MV-4-11 (cell line): ENCODE data around the gene CNP.
"Not testable (repeated sequence)": the region's sequence is repeated elsewhere in the genome, so short reads cannot be mapped to it uniquely, and the experiment has no call there.

Experiments
- DNase-seq: peaks from one replicate; lab custom pipeline; 2025; lab: John Stamatoyannopoulos, UW

CNP gene

DNA sequence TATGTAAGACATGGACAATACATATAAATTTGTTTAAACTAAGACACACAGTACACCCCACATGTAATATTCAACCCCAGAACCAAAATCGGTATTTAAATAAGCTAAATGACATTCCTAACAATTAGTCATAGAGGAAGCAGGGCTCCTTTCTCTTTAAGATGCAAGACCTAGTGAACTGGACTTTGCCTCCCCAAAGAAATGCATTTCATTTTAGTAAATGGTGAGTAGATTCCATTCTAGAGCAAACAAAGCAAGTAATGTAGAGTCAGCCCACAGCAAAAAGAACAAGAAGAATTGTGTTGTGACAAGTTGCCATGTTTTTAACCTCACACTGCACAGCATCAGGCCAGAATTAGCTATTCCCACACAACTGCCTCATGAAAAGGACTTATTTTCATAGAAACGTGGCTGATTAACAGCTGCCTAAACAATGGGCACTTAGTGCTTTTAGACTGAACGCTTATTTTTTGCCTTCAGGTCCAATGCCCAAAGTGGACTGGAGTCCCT lies 36.3 kb downstream of the CNP start:
- DNase-seq = no peak

DNA sequence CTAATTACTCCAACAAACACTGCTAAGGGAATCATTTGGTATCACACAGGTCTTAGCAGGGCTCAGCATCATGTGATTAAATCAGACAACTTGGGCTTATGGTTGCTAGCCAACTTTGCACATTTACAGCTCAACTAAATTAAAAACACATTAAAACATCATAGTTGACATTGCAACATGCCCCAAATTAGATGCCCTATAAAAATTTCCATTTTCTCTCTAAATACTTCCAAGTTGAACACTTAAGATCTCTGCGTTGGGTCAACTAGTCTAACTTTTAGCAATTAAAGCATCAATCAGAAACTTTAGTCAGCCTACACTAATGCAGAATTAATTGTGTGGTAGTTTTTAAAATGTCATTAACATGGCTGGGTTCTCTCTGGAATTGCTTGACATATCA lies 38.6 kb downstream of the CNP start:
- DNase-seq = no peak

DNA sequence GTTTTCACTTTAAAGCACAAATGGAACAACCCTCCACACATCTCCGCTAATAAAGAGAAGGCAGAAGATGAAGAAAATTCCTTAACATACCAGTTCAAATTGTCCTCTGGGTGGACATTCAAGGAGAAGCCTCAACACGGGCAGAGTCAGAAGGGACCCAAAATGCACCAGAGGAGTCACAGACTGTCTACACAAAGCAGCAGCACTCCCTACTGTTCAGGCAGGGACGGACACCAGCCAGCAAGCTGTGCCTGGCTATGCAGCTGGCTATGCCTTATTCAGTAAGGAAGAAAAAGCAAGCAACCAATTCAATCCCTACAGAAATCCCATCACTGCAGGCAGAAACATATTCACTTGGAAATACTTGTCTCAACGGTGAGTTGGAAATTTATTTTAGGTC lies 42.6 kb downstream of the CNP start:
- no peak for DNase-seq

DNA sequence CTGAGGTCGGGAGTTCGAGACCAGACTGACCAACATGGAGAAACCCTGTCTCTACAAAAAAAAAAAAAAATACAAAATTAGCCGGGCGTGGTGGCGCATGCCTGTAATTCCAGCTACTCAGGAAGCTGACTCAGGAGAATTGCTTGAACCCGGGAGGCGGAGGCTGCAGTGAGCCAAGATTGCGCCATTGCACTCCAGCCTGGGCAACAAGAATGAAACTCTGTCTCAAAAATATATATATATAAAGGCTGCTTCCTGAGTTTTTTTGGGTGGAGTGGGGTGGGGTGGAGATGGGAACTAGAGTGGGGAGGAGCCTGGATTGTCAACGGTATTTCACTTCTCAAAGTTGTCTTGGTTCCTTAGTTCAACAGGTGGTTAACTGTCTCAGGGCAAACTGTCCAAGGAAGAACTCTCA lies 43.7 kb downstream of the CNP start:
- peak; percentile 84 for DNase-seq

DNA sequence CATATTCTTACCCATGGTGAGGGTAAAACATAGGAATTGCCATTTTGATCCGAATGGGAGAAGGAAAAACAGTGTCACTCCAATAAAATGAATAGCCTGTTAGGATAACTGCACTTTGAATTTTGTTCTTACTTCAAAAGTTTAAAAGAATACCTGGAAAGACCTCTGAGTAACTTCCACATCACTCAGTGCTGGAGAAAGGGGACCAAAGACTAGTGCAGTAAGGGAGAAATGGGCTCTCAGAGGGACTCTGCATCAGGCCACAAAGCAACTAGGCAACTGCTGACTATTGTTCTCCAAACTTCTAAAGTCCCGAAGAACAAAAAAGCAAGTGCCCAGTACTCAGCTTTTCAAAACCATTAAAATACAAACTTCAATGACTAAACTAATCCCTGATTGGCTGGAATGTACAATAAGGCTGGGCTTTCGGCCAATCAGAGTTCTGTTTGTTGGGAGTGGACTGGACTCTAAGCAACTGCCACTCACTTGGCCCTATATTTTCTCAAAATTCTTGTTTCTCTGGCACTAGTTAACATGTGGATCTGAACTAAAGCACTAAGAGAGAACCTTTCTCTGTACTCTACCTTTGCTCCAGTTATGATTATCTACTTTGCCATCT lies 44.4 kb downstream of the CNP start:
- peak; percentile 19 for DNase-seq

DNA sequence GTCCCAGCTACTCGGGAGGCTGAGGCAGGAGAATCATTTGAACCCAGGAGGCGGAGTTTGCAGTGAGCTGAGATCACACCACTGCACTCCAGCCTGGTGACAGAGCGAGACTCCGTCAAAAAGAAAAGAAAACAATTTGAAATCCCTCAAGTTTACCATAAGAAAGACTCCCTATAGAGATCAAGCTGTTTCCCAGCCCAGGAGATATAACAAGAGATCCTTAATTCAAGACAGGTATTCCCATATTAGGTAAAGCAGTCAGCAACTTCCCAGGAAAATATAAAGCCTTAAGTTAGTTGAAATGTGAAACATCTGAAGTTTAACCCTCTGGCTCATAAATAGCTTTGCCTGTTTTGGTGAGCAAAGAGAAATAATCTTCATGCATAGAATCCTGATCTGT lies 45.8 kb downstream of the CNP start:
- not testable (repeated sequence) for DNase-seq

DNA sequence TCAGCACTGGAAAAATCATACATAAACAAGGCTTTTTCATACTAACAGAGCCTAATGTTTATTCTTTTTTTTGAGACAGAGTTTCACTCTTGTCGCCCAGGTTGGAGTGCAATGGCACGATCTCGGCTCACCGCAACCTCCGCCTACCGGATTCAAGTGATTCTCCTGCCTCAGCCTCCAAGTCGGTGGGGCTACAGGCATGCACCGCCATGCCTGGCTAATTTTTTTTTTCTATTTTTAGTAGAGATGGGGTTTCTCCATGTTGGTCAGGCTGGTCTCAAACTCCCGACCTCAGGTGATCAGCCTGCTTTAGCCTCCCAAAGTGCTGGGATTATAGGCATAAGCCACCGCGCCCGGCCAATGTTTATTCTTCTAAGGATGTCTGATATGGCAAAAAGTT lies 47.1 kb downstream of the CNP start:
- DNase-seq = not testable (repeated sequence)

DNA sequence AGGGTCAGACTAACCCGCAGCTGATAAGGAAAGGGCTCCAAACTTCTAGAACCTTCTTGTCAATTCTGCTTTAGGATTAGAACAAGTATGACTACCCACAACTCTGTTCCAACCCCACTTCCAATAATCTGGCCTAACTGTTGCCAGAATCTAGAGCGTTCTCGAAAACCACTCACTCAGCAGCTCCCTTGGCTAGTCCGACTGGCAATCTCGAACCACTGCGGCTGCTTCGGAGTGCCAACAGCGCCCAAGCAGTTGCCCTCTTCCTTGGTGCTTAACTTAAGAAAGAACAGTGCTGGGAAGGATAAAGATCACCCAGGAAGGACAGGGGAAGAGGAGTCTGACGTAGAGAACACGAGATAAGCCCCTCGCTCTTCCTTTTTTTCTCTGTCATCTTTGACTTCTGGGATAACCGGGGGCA lies 49.8 kb downstream of the CNP start:
- no peak for DNase-seq

DNA sequence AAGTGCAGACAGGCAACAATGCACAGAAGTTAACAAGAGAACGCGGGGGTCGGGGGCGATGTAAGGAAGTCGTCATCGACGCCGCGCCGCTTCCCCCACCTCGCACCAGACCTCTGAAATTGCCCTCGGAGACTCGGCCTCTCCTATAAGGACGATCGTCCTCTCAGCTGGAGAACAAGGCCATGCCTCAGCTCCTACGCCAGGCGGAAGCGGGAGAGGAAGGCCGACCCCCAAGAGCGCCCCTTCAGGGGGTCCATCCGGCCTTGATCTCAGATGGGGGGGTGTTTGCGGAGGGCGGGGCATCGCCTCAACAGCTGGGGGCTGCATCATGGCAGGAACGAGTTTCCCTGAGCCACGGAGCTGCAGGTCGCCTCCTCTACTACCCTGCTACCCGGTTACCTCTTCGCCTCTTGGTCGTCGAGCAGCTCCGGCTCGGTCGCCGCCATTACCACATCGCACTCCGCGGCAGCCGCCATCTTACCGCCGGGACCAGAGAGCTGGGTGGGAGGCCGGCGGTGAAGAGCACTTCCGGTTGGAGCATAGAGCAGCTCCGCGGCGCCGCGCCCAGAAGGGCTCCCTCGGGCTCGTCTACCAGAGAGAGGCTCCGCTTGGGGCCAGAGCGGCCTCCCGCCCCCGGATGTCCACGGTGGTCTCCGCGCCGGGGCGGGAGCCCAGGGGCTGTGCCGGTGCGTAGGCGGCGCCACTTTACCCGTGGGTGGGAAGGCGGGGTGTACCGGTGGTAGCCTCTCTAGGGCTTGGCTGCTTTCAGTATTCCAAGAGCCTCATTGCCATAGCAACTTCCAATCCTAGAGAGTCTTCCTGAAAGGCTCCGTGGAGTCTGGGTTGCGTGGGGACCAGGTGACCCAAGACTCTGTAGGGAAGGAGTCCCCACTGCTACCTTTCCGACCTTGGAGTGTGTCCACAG lies 50.6 kb downstream of the CNP start, which contains the start of gene DNAJC7:
Gene DNAJC7 (minus strand): TSS at position 499 of the 925 bp plus-strand sequence. CDS start 23 bp downstream, at position 476.
- DNase-seq = peak; percentile 88

DNA sequence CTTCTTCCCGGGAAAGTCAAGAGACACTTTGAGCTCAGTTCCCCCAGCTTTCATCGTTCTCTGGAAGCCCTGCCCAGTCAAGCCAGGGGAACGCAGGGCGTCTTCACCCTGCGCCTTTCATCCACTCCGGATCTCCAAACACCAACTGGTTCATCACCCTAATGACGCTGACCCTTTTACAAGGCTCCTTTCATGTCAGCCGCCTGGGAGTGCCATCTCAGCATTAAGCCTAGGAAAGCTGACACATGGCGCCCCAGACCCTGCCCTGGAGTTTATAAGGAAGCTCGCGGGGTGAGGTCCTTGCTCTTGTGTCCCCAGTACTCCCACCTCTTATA lies 51.2 kb downstream of the CNP start:
- DNase-seq = peak; percentile 42

DNA sequence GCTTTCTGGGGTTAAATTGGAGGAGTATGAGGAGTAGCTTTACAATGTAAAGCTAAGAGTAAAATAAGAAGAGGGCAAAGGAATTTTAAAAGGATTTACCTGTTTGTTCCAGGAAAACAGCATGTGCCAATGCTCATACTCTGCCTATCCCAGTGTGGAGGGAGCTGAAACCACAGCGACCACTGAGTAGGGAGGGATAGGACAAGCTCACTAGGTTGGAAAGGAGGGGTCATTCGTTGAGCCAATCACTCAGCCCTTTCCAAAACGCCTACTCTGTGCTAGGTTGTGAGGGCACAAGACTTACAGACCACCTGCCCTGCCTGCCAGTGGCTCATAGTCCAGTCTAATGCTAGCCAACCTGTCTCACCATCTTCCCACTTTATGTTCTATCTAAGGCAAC lies 51.7 kb downstream of the CNP start:
- DNase-seq = no peak

DNA sequence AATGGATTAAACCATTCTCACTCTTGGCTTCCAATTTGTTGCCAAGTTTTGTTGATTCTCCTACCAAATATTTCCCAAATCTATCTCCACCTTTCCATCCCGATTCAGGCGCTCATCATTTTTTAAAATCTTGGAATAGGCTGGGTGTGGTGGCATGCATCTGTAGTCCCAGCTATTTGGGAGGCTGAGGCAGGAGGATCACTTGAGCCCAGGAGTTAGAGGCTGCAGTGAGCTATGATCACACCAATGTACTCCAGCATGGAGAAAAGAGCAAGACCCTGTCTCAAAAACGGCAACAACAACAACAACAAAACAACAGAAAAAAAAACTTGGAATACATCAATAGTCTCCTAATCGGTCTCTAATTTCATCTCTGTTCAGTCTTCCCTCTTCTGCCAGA lies 52.4 kb downstream of the CNP start:
- no peak for DNase-seq

DNA sequence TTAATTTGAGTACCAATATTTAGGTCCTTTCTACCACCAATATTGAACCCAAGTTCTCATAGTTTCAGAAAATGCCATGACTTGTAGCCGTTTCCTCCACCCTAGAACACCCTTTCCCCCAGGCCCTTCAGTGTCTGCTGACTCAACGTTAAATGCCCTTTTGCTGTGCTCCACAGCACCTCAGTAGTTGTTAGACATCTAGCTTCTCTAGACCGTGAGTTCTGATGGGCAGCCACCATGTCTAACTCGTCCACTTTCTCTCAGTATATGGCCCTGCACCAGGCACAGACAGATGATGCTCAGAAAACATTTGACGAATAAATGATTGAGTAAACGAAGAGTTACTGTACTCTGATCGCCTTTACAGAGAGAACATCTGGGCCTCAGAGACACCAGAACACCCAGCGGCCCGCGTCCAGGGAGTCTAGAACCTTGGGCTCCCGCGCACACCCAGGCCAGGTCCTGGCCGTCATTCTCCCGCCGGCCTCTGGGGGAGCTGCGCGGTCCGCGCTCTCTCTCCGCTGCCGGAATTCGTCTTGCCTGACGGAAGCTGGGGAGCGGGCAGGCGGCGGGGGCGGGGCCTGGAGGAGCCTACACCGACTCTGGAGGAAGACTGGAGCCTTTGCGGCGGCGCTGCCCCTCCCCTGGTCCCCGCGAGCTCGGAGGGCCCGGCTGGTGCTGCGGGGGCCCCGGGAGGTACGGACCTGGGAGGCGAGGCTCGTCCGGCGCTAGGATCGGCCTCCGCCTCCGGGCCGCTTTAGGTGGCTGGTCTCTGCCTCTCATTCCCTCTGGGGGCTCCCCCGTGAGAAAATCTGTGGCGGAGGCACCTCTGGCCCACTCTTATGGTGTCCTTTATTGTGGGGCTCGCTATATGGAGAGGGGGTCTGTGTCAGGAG lies 53.2 kb downstream of the CNP start, which contains the start of gene NKIRAS2:
Gene NKIRAS2 (plus strand): TSS at position 582 of the 896 bp plus-strand sequence. CDS start 1,488 bp downstream, outside the sequence.
- peak; percentile 85 for DNase-seq

DNA sequence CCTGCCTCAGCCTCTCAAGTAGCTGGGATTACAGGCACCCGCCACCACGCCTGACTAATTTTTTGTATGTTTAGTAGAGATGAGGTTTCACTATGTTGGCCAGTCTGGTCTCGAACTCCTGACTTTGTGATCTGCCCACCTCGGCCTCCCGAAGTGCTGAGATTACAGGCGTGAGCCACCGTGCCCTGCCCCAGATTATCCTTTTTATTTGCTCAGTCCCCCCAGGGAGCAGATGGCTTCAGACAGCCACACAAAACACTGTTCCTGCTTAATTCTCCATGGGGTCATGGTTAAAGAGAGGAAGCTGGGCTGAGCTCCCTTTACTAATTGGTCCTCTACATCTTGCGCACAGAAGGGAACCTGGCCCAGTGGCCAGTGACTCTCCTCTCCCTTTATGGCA lies 54.2 kb downstream of the CNP start:
- DNase-seq = not testable (repeated sequence)

DNA sequence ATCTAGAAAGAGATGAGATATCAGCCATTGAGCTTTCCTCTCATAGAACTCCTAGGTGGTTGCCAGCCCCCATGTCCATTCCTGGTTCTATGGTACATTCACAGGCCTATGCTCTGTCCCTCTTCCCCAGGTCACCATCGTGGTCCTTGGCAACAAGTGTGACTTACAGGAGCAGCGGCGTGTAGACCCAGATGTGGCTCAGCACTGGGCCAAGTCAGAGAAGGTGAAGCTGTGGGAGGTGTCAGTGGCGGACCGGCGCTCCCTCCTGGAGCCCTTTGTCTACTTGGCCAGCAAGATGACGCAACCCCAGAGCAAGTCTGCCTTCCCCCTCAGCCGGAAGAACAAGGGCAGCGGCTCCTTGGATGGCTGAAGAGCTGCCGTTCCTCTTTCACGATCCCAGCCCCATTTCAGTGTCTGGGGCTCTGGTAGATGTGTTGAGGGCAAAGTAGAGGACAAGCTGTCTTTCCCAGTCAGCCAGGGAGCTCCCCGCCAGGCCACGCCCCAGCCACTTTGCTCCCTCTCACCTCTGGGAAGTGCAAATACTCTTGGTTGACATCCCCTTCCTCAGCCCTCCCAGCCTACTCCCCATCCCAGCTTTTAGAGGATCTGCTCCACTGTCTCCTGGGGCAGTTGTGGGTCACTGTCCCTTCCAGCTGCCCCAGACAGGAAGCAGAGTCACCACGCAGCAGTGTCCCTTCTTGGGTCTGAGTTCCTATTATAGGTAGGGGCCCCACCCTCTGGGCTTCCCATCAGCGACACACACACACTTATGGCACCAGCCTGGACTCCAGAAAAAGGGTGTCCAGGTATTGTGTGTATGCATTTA lies 57.1 kb downstream of the CNP start:
- peak; percentile 91 for DNase-seq

DNA sequence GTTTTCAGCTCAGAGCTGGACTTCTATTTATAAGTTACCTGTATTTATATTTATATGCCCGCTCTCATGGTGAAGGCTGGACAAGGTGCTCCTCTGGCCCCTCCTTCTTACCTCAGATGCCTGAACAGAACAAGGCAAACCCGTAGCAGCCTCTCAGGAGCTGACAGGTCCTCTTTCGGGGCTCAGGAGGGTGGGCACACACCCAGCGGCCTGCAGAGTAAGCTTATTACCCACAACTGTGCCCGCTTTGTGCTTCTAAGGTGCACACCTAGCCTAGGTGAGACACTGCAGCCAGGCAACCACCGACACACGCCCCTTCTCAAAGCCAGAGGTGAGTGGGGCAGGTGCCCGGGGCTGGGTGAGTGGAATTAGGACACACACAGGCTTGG lies 58.6 kb downstream of the CNP start:
- DNase-seq = no peak

DNA sequence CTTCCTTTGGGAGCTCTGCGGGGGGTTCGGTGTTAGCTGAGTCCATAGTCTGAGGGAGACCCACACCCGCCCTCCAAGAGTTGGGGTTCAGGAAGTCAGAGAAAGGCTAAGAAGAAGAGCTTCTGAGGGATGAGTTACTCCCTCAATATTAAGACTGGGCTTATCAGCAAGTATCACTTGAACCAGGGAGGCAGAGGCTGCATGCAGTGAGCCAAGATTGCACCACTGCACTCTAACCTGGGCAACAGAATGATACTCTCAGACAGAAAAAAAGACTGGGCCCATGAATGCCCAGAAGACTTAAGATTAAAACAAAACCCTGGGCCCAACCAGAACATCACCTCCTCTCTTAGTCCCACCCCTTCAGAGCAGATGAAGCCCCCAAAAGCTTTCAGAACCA lies 59.3 kb downstream of the CNP start:
- DNase-seq = no peak

DNA sequence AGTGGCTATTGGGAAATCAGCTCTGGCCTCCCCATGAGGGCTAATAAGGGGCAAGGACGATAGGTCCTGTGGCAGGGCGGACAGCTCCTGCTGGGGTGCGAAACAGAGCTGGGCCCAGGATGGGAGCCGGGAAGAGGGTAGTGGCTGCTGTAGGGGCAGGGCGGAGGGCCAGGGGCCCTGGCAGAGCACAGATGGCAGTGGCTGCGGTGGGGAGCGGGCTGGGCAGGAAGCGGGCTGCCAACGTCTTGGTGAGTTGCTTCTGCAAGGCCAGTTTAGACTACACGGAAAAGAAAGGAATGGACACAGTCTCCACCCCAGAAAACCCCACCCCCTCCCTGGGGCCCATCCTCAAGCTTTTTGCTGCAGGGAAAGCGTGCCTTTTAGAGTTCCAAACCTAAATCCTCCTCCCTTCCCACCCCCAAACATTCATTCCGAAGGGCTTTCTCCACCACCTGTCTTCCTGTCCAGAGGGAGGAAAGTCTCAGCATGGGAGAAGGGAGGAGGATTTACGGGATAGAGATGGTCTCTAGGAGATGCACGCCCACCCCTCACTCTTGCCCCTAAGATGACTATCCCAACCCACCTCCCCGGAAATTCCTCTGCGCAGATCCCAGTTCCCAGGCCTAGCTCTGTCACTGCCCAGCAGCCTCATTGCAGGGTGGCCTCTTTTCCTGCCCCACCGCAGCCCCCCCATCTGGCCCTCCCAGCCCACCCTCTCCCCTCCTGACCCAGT lies 60.4 kb downstream of the CNP start:
- peak; percentile 9 for DNase-seq
